ENCODE data around the gene RPL36. TPM values are rescaled to one million over a fixed set of nuclear protein-coding genes. Genes with fewer than 3 reads are reported as not detected.

RPL36 gene
- total RNA-seq, 1 experiment from 2014 or later = 787 TPM

- H3K27ac ChIP-seq = no peak overlapping the region
- CTCF ChIA-PET = no interaction called here
- peaks cover 7% of the 10 kb centered on the region; the same call in 1 of the 2 replicates for H3F3A ChIP-seq (ENCODE audit: insufficient read depth, low read depth)
- H3K4me2 ChIP-seq = no peak overlapping the region
- BruUV-seq (replicated peaks) = no TSS peak
- H3K9me2 ChIP-seq (ENCODE audit: insufficient read depth) = no peaks in the 10 kb centered on the region
- intact Hi-C loops (cut with micrococcal nuclease; ENCODE audit: unreplicated experiment) = no loop called here
- no peaks in the 10 kb centered on the region for H3K9me3 ChIP-seq (ENCODE audit: insufficient read depth, low read depth)
- no peaks in the 10 kb centered on the region for H3K79me2 ChIP-seq (ENCODE audit: low read depth)
- H4K20me1 ChIP-seq (ENCODE audit: insufficient read depth) = peaks cover 6% of the 10 kb centered on the region; the same call in 1 of the 2 replicates
- no peak overlapping the region for H2AFZ ChIP-seq
- H3K4me1 ChIP-seq (replicated peaks; ENCODE audit: insufficient read depth) = no peaks in the 10 kb centered on the region
- H3K36me3 ChIP-seq (ENCODE audit: low read depth) = 0 out of 2 replicates have a peak, but pooled peaks cover 6% of the 10 kb centered on the region
- H3K4me3 ChIP-seq = no peak overlapping the region
- H3K27me3 ChIP-seq (ENCODE audit: insufficient read depth, low read depth) = no peaks in the 10 kb centered on the region
- POLR2A ChIA-PET (ENCODE audit: unreplicated experiment) = no interaction called here
- DNase-seq = no peak
- TF ChIP-seq CTCF (conservative IDR thresholded peaks at IDR 0.05) (no peak), EZH2 (IDR thresholded peaks at IDR 0.05; ENCODE audit: low read depth) (no peak)
These were observed 37.8 kb upstream of the RPL36 start for GRCh38 chr19:5652261-5652660.

- Histone ChIP-seq H2AFZ (no peak overlapping the region), H3K27ac (no peak overlapping the region), H3K79me2 (ENCODE audit: low read depth) (no peaks in the 10 kb centered on the region), H3K9me2 (ENCODE audit: insufficient read depth) (no peaks in the 10 kb centered on the region), H3F3A (ENCODE audit: insufficient read depth, low read depth) (peaks cover 7% of the 10 kb centered on the region; the same call in 1 of the 2 replicates), H3K4me1 (replicated peaks; ENCODE audit: insufficient read depth) (no peaks in the 10 kb centered on the region), H3K27me3 (ENCODE audit: insufficient read depth, low read depth) (no peaks in the 10 kb centered on the region), H4K20me1 (ENCODE audit: insufficient read depth) (peaks cover 6% of the 10 kb centered on the region; the same call in 1 of the 2 replicates), H3K36me3 (ENCODE audit: low read depth) (no peaks in the 10 kb centered on the region), H3K9me3 (ENCODE audit: insufficient read depth, low read depth) (no peaks in the 10 kb centered on the region), H3K4me3 (no peak overlapping the region), H3K4me2 (no peak overlapping the region)
- ChIA-PET CTCF (no interaction called here), POLR2A (ENCODE audit: unreplicated experiment) (no interaction called here)
- TF ChIP-seq CTCF (conservative IDR thresholded peaks at IDR 0.05) = no peak
- TF ChIP-seq EZH2 (IDR thresholded peaks at IDR 0.05; ENCODE audit: low read depth) = no peak
- no TSS peak for BruUV-seq (replicated peaks)
- no peak for DNase-seq
- intact Hi-C loops (cut with micrococcal nuclease; ENCODE audit: unreplicated experiment) = no loop called here
These were observed 35.2 kb upstream of the RPL36 start for GRCh38 chr19:5654931-5655330.

GRCh38 chr19:5655412-5655811, 34.7 kb upstream of the RPL36 start:
- no peak for TF ChIP-seq CTCF (conservative IDR thresholded peaks at IDR 0.05)
- no peak for TF ChIP-seq EZH2 (IDR thresholded peaks at IDR 0.05; ENCODE audit: low read depth)
- DNase-seq = no peak
- H3K4me2 ChIP-seq = no peak overlapping the region
- H3K27me3 ChIP-seq (ENCODE audit: insufficient read depth, low read depth) = no peaks in the 10 kb centered on the region
- no peak overlapping the region for H3K27ac ChIP-seq
- POLR2A ChIA-PET (ENCODE audit: unreplicated experiment) = no interaction called here
- peaks cover 6% of the 10 kb centered on the region; the same call in 1 of the 2 replicates for H4K20me1 ChIP-seq (ENCODE audit: insufficient read depth)
- H3K4me1 ChIP-seq (replicated peaks; ENCODE audit: insufficient read depth) = no peaks in the 10 kb centered on the region
- H3K9me3 ChIP-seq (ENCODE audit: insufficient read depth, low read depth) = no peaks in the 10 kb centered on the region
- H3K79me2 ChIP-seq (ENCODE audit: low read depth) = no peaks in the 10 kb centered on the region
- peaks cover 7% of the 10 kb centered on the region; the same call in 1 of the 2 replicates for H3F3A ChIP-seq (ENCODE audit: insufficient read depth, low read depth)
- H3K36me3 ChIP-seq (ENCODE audit: low read depth) = no peaks in the 10 kb centered on the region
- CTCF ChIA-PET = no interaction called here
- H2AFZ ChIP-seq = no peak overlapping the region
- no peak overlapping the region for H3K4me3 ChIP-seq
- H3K9me2 ChIP-seq (ENCODE audit: insufficient read depth) = no peaks in the 10 kb centered on the region
- BruUV-seq (replicated peaks) = no TSS peak
- intact Hi-C loops (cut with micrococcal nuclease; ENCODE audit: unreplicated experiment) = no loop called here
